Neural progenitor cell (in vitro differentiated cells): ENCODE measurements around the gene TBXA2R.

Experiments
- EZH2 ChIP-seq: fragments of 200-600 bp; sonication (generic); IDR thresholded peaks from 2 replicates; pipeline ENCODE4 v1.6.1; 2017; ENCODE audit warnings: antibody characterized with exemption, mild to moderate bottlenecking, moderate library complexity
- EZH2phosphoT487 ChIP-seq: fragments of 200-600 bp; sonication (generic); IDR thresholded peaks from 2 replicates; pipeline ENCODE4 v1.6.1; 2017; ENCODE audit warnings: antibody characterized with exemption
- TF ChIP-seq, protein P1 (sequence below): fragments of 200-600 bp; sonication (generic); IDR thresholded peaks from 2 replicates; pipeline ENCODE4 v1.5.1; 2017; ENCODE audit warnings: antibody characterized with exemption, mild to moderate bottlenecking

- TF ChIP-seq, protein P1, sequence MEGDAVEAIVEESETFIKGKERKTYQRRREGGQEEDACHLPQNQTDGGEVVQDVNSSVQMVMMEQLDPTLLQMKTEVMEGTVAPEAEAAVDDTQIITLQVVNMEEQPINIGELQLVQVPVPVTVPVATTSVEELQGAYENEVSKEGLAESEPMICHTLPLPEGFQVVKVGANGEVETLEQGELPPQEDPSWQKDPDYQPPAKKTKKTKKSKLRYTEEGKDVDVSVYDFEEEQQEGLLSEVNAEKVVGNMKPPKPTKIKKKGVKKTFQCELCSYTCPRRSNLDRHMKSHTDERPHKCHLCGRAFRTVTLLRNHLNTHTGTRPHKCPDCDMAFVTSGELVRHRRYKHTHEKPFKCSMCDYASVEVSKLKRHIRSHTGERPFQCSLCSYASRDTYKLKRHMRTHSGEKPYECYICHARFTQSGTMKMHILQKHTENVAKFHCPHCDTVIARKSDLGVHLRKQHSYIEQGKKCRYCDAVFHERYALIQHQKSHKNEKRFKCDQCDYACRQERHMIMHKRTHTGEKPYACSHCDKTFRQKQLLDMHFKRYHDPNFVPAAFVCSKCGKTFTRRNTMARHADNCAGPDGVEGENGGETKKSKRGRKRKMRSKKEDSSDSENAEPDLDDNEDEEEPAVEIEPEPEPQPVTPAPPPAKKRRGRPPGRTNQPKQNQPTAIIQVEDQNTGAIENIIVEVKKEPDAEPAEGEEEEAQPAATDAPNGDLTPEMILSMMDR: no peak
- TF ChIP-seq EZH2phosphoT487 (no peak), EZH2 (no peak)
Measured at GRCh38 chr19:3618811-3619630, 12.3 kb upstream of the TBXA2R start.
